Measurements from ENCODE around the gene SGPP1. TPM values are rescaled to one million over a fixed set of nuclear protein-coding genes. Genes with fewer than 3 reads are reported as not detected.
"Not testable (repeated sequence)": the region's sequence is repeated elsewhere in the genome, so short reads cannot be mapped to it uniquely, and the experiment has no call there.

The SGPP1 gene
- total RNA-seq, 1 donor from 2014 or later, result 18.1 TPM

DNA sequence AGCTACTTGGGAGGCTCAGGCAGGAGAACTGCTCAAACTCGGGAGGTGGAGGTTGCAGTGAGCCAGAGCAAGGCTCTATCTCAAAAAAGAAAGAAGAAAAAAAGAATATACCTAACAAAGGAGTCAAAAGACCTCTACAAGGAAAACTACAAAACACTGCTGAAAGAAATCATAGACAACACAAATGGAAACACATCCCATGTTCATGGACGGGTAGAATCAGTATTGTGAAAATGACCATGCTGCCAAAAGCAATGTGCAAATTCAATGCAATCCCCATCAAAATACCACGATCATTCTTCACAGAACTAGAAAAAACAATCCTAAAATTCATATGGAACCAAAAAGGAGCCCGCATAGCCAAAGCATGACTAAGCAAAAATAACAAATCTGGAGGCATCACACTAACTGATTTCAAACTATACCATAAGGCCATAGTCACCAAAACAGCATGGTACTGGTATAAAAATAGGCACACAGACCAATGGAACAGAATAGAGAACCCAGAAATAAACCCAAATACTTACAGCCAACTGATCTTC, 91.7 kb downstream of the SGPP1 start:
- DNase-seq, result not testable (repeated sequence)

Small RNA genes lying within 50 kb of the gene (small RNA-seq; reads per million reads assigned to genes)
- not detected for gene AL161670.1 (ENCODE audit: low replicate concordance)
- not detected for gene RF00012 (ENCODE audit: low replicate concordance)
- gene RNU7-116P (ENCODE audit: low replicate concordance), result not detected

Other genes with a start within 250 kb of the SGPP1 start
- 19.9 TPM for gene PPP2R5E, start 184.7 kb downstream of the SGPP1 start, total RNA-seq
- gene WDR89, start 86.2 kb downstream of the SGPP1 start, total RNA-seq, result 14.3 TPM
- gene SYNE2, start 124.9 kb upstream of the SGPP1 start, total RNA-seq, result 139 TPM

All from skin of body (tissue), 3 donors.